HepG2 (cell line): ENCODE results near the gene MLX. TPM values are rescaled to one million over a fixed set of nuclear protein-coding genes. Genes with fewer than 3 reads are reported as not detected.

Experiments
- CBX2 ChIP-seq, 2 experiments: fragments of 200-600 bp in 1 of 2; sonication (generic); formaldehyde crosslinking in 1 of 2; IDR thresholded peaks; 2 replicates each; pipeline versions ENCODE4 v1.7.0 to v1.8.1; 2018 to 2022; ENCODE audit warnings: low read depth in 2 of 2, low read length in 1 of 2, mild to moderate bottlenecking in 1 of 2, missing genetic modification reagents in 1 of 2
- DNMT1 ChIP-seq: sonication (generic); formaldehyde crosslinking; IDR thresholded peaks from 2 replicates; pipeline ENCODE4 v1.5.1; 2020; ENCODE audit warnings: mild to moderate bottlenecking, missing genetic modification reagents
- FOXM1 ChIP-seq: sonication (generic); formaldehyde crosslinking; IDR thresholded peaks from 2 replicates; pipeline ENCODE4 v1.5.0; 2020; ENCODE audit warnings: missing genetic modification reagents
- HDAC2 ChIP-seq: sonication (generic); formaldehyde crosslinking; IDR thresholded peaks from 2 replicates; pipeline ENCODE4 v1.4.0; 2020; ENCODE audit warnings: missing genetic modification reagents
- HNRNPH1 ChIP-seq: fragments of 200-400 bp; formaldehyde crosslinking; optimal IDR thresholded peaks from 2 replicates; pipeline ENCODE3; 2017; ENCODE audit warnings: mild to moderate bottlenecking, low read depth, low read length
- KAT7 ChIP-seq: IDR thresholded peaks from 2 replicates; pipeline ENCODE4 v1.6.1; 2018; ENCODE audit warnings: borderline replicate concordance, missing compliant biosample characterization
- KDM3A ChIP-seq: IDR thresholded peaks from 2 replicates; pipeline ENCODE4 v1.6.1; 2018; ENCODE audit warnings: low read depth, missing compliant biosample characterization
- MXI1 ChIP-seq: IDR thresholded peaks from 3 replicates; pipeline ENCODE4 v1.6.1; 2012; ENCODE audit warnings: low read depth, low read length, inconsistent platforms, borderline replicate concordance
- RELA ChIP-seq: sonication (generic); formaldehyde crosslinking; IDR thresholded peaks from 2 replicates; pipeline ENCODE4 v1.4.0; 2020; ENCODE audit warnings: missing genetic modification reagents
- WIZ ChIP-seq: sonication (generic); formaldehyde crosslinking; IDR thresholded peaks from 2 replicates; pipeline ENCODE4 v1.5.1; 2020; ENCODE audit warnings: mild to moderate bottlenecking, missing genetic modification reagents
- YY1 ChIP-seq: IDR thresholded peaks from 2 replicates; pipeline ENCODE4 v1.6.1; 2011; ENCODE audit warnings: low read length, low read depth, moderate library complexity, mild to moderate bottlenecking; ENCODE audit not compliant: insufficient read depth, insufficient replicate concordance
- ZFAT ChIP-seq: sonication (generic); formaldehyde crosslinking; conservative IDR thresholded peaks from 2 replicates; pipeline ENCODE4 v1.8.1; 2023; ENCODE audit warnings: missing genetic modification reagents, inconsistent platforms
- ZMYM3 ChIP-seq: sonication (generic); formaldehyde crosslinking; IDR thresholded peaks from 2 replicates; pipeline ENCODE4 v1.5.1; 2020; ENCODE audit warnings: mild to moderate bottlenecking, missing genetic modification reagents
- ZNF367 ChIP-seq: sonication (generic); formaldehyde crosslinking; IDR thresholded peaks from 2 replicates; pipeline ENCODE4 v1.4.0; 2020; ENCODE audit warnings: missing genetic modification reagents, borderline replicate concordance
- ZNF441 ChIP-seq: sonication (generic); formaldehyde crosslinking; IDR thresholded peaks from 2 replicates; pipeline ENCODE4 v1.7.0; 2021; ENCODE audit warnings: missing genetic modification reagents, borderline replicate concordance
- ZNF614 ChIP-seq: IDR thresholded peaks from 2 replicates; pipeline ENCODE4 v1.6.1; 2018; ENCODE audit warnings: missing biosample characterization, missing genetic modification reagents, inconsistent platforms, borderline replicate concordance
- ZNF672 ChIP-seq: sonication (generic); formaldehyde crosslinking; IDR thresholded peaks from 2 replicates; pipeline ENCODE4 v1.8.1; 2022; ENCODE audit warnings: missing genetic modification reagents
- ZNF709 ChIP-seq: sonication (generic); formaldehyde crosslinking; IDR thresholded peaks from 2 replicates; pipeline ENCODE4 v1.5.0; 2020; ENCODE audit warnings: mild to moderate bottlenecking, missing genetic modification reagents
- ZNF724P ChIP-seq: sonication (generic); formaldehyde crosslinking; IDR thresholded peaks from 2 replicates; pipeline ENCODE4 v1.8.0; 2022; ENCODE audit warnings: missing genetic modification reagents, borderline replicate concordance
- ZNF878 ChIP-seq: sonication (generic); formaldehyde crosslinking; IDR thresholded peaks from 2 replicates; pipeline ENCODE4 v1.8.1; 2023; ENCODE audit warnings: mild to moderate bottlenecking, missing genetic modification reagents, moderate library complexity
- ZSCAN21 ChIP-seq: sonication (generic); formaldehyde crosslinking; IDR thresholded peaks from 2 replicates; pipeline ENCODE4 v1.8.0; 2022; ENCODE audit warnings: mild to moderate bottlenecking, missing genetic modification reagents, moderate library complexity, borderline replicate concordance
- polyA plus RNA-seq, 8 experiments: library from polyadenylated mRNA; depleted of rRNA in 3 of 8; stranded (reverse) in 7 of 8; unstranded in 1 of 8; fragments of >200 nt; fragmentation: Illumina TruSeq in 4 of 8; extraction: Trizol in 4 of 8; gene quantifications; 2 replicates each; pipeline versions ENCODE4 v1.2.1 to v1.2.3, GENCODE V29; 2011 to 2016; ENCODE audit warnings: low read depth in 4 of 8, missing spikeins in 1 of 8, mixed read lengths in 1 of 8; ENCODE audit not compliant: insufficient read depth in 1 of 8
- total RNA-seq, 5 experiments: library from RNA; depleted of rRNA; stranded (reverse); fragments of >200 nt; fragmentation: Illumina TruSeq; extraction: Trizol; gene quantifications; 2 replicates each; pipeline ENCODE4 v1.2.3, GENCODE V29; 2016; ENCODE audit warnings: low read depth in 1 of 5
- TF ChIP-seq, protein P1 (sequence below): sonication (generic); formaldehyde crosslinking; IDR thresholded peaks from 2 replicates; pipeline ENCODE4 v1.5.0; 2020; ENCODE audit warnings: missing genetic modification reagents
- TF ChIP-seq, protein P2 (sequence below): sonication (generic); formaldehyde crosslinking; IDR thresholded peaks from 2 replicates; pipeline ENCODE4 v1.5.0; 2020; ENCODE audit warnings: mild to moderate bottlenecking, missing genetic modification reagents
- TF ChIP-seq, protein P3 (sequence below): sonication (generic); formaldehyde crosslinking; IDR thresholded peaks from 2 replicates; pipeline ENCODE4 v1.4.0; 2020; ENCODE audit warnings: missing genetic modification reagents

MLX gene
- total and polyA plus RNA-seq, 2 of the 13 experiments (the other 11 are each of a cell fraction or from before 2014, with no cell fraction given), result 38.9 to 74.4 TPM

DNA sequence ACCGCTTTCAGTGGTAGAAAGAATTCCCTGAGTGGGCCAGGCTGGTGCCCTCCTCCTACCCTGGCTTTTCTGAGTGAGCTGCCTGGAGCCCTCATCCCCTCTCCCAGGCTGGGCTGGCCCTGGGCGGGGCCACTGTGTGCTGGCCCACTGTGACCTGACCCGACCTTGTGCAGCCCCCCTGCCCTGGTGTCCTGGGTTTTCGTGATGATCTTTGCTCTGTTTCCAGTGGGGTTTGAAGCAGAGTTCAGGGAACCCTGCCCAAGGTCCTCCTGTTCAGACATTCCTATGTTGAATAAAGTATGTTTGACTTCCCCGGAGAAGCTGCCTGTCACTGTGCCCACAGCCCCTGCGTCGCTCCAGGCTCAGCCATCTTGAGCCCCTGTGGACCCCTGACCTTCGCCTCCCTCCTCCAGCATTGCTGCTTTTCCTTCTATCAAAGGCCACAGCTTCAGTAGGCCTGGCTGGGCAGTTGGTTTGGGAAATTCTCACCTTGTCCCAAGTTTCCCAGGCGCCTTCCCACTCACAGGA is 44.6 kb upstream of the MLX start (continued):
- no peak for TF ChIP-seq ZFAT
- TF ChIP-seq HNRNPH1, result no peak
- peak; percentile 42; the same call in 1 of the 2 replicates for TF ChIP-seq ZNF709 (CRISPR knock-in tag)
- TF ChIP-seq ZNF724P (CRISPR knock-in tag), result no peak
- TF ChIP-seq HDAC2 (CRISPR knock-in tag), result peak; percentile 61; the same call in 1 of the 2 replicates
- TF ChIP-seq WIZ (CRISPR knock-in tag), result no peak
- TF ChIP-seq ZNF441 (CRISPR knock-in tag), result 0 out of 2 replicates have a peak, but pooled peaks have one; percentile 25
- TF ChIP-seq CBX2 (IDR thresholded peaks at IDR 0.05; ENCODE audit: low read depth, low read length), result no peak
- no peak for TF ChIP-seq CBX2 (CRISPR knock-in tag; IDR thresholded peaks at IDR 0.05; ENCODE audit: low read depth)
- no peak for TF ChIP-seq FOXM1 (CRISPR knock-in tag)
- no peak for TF ChIP-seq ZNF878
- TF ChIP-seq ZNF672 (CRISPR knock-in tag), result no peak
- TF ChIP-seq, protein P1, sequence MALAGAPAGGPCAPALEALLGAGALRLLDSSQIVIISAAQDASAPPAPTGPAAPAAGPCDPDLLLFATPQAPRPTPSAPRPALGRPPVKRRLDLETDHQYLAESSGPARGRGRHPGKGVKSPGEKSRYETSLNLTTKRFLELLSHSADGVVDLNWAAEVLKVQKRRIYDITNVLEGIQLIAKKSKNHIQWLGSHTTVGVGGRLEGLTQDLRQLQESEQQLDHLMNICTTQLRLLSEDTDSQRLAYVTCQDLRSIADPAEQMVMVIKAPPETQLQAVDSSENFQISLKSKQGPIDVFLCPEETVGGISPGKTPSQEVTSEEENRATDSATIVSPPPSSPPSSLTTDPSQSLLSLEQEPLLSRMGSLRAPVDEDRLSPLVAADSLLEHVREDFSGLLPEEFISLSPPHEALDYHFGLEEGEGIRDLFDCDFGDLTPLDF (CRISPR knock-in tag), result no peak
- TF ChIP-seq DNMT1 (CRISPR knock-in tag), result no peak
- no peak for TF ChIP-seq KAT7 (CRISPR knock-in tag)
- 0 out of 3 replicates have a peak, but pooled peaks have one; percentile 11 for TF ChIP-seq MXI1
- no peak for TF ChIP-seq ZNF614 (CRISPR knock-in tag)
- peak; percentile 60; the same call in 1 of the 2 replicates for TF ChIP-seq ZMYM3 (CRISPR knock-in tag)
- no peak; the same call in 1 of the 2 replicates for TF ChIP-seq RELA (CRISPR knock-in tag)
- TF ChIP-seq YY1, result peak; percentile 81
- no peak for TF ChIP-seq ZSCAN21 (CRISPR knock-in tag)
- TF ChIP-seq, protein P2, sequence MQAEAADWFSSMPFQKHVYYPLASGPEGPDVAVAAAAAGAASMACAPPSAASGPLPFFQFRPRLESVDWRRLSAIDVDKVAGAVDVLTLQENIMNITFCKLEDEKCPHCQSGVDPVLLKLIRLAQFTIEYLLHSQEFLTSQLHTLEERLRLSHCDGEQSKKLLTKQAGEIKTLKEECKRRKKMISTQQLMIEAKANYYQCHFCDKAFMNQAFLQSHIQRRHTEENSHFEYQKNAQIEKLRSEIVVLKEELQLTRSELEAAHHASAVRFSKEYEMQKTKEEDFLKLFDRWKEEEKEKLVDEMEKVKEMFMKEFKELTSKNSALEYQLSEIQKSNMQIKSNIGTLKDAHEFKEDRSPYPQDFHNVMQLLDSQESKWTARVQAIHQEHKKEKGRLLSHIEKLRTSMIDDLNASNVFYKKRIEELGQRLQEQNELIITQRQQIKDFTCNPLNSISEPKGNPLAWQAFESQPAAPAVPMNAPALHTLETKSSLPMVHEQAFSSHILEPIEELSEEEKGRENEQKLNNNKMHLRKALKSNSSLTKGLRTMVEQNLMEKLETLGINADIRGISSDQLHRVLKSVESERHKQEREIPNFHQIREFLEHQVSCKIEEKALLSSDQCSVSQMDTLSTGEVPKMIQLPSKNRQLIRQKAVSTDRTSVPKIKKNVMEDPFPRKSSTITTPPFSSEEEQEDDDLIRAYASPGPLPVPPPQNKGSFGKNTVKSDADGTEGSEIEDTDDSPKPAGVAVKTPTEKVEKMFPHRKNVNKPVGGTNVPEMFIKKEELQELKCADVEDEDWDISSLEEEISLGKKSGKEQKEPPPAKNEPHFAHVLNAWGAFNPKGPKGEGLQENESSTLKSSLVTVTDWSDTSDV (CRISPR knock-in tag), result no peak
- TF ChIP-seq ZNF367 (CRISPR knock-in tag), result no peak
- TF ChIP-seq, protein P3, sequence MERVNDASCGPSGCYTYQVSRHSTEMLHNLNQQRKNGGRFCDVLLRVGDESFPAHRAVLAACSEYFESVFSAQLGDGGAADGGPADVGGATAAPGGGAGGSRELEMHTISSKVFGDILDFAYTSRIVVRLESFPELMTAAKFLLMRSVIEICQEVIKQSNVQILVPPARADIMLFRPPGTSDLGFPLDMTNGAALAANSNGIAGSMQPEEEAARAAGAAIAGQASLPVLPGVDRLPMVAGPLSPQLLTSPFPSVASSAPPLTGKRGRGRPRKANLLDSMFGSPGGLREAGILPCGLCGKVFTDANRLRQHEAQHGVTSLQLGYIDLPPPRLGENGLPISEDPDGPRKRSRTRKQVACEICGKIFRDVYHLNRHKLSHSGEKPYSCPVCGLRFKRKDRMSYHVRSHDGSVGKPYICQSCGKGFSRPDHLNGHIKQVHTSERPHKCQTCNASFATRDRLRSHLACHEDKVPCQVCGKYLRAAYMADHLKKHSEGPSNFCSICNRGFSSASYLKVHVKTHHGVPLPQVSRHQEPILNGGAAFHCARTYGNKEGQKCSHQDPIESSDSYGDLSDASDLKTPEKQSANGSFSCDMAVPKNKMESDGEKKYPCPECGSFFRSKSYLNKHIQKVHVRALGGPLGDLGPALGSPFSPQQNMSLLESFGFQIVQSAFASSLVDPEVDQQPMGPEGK (CRISPR knock-in tag), result peak; percentile 83
- TF ChIP-seq KDM3A (CRISPR knock-in tag), result no peak
